ENCODE data around the gene SIK2.
A peak's percentile ranks its signal among the peaks of the same experiment; 100 is the strongest.

The SIK2 gene

GRCh38 chr11:111582881-111583280 is 19.4 kb upstream of the SIK2 start:
- DNase-seq: no peak

- DNase-seq: peak; percentile 76
These were observed 16.9 kb upstream of the SIK2 start for GRCh38 chr11:111585371-111585770.

GRCh38 chr11:111586388-111586831 is 15.8 kb upstream of the SIK2 start:
- peak; percentile 53 for DNase-seq

- DNase-seq: no peak
These were observed 13.1 kb upstream of the SIK2 start for GRCh38 chr11:111589114-111589513.

GRCh38 chr11:111589886-111590499 is 12.3 kb upstream of the SIK2 start:
- no peak for DNase-seq

GRCh38 chr11:111591187-111591960 is 10.9 kb upstream of the SIK2 start:
- DNase-seq: no peak

- no peak for DNase-seq
These were observed 9.8 kb upstream of the SIK2 start for GRCh38 chr11:111592491-111592890.

- DNase-seq: no peak
These were observed 5.9 kb upstream of the SIK2 start for GRCh38 chr11:111596319-111596718.

- no peak for DNase-seq
These were observed 4.1 kb upstream of the SIK2 start for GRCh38 chr11:111598148-111598547.

- peak; percentile 17 for DNase-seq
These were observed 3.7 kb upstream of the SIK2 start for GRCh38 chr11:111598559-111598958.

GRCh38 chr11:111601636-111601978 is 642 bp upstream of the SIK2 start:
- DNase-seq: no peak

- peak; percentile 38 for DNase-seq
These were observed 789 bp downstream of the SIK2 start for GRCh38 chr11:111602865-111603610.

GRCh38 chr11:111603611-111604130 is 1.4 kb downstream of the SIK2 start:
- peak; percentile 10 for DNase-seq

GRCh38 chr11:111604392-111605009 is 2.3 kb downstream of the SIK2 start:
- DNase-seq: peak; percentile 51

- no peak for DNase-seq
These were observed 3.4 kb downstream of the SIK2 start for GRCh38 chr11:111605681-111606080.

- DNase-seq: peak; percentile 54
These were observed 4.7 kb downstream of the SIK2 start for GRCh38 chr11:111606986-111607385.

GRCh38 chr11:111607751-111608150 is 5.5 kb downstream of the SIK2 start:
- no peak for DNase-seq

- DNase-seq: no peak
These were observed 10.0 kb downstream of the SIK2 start for GRCh38 chr11:111612224-111612623.

- no peak for DNase-seq
These were observed 15.0 kb downstream of the SIK2 start for GRCh38 chr11:111617286-111617685.

GRCh38 chr11:111620518-111620917 is 18.3 kb downstream of the SIK2 start:
- no peak for DNase-seq

GRCh38 chr11:111623527-111624030 is 21.3 kb downstream of the SIK2 start:
- no peak for DNase-seq

- DNase-seq: no peak
These were observed 22.4 kb downstream of the SIK2 start for GRCh38 chr11:111624608-111625007.

GRCh38 chr11:111627591-111627990 is 25.3 kb downstream of the SIK2 start:
- DNase-seq: no peak
